Measurements from ENCODE around the gene PMPCB.

DNA sequence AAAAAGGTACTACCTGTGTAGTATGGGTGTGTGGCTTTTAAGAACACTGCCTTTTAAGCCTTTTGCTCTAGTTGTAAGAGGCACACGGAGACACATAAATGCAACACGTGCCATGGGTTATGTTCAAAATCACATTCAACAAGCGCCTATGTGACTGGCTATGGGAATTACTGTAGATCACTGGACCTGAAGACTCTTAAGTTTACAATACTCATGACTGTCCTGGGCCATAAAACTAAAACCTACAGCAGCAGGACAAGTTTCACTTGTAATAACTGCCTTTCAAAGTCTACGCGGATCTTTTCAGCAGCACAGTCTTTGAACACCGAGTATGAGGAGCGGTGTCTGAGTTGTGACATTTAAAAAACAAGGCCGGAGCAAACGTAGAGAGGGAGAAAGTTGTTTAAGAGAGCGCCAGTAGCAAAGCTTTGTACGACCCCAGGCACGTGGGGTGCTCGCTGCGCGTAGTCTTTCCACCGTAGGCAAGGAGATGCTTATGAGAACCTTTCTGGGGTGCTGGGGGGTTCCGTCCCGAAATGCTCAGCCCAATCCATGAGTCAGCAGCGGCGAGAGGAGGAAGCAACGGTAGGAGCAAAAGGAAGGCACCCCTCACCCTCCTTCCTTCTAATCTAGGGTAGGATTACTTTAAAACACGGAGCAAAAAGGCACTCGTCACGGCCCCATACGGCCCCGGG lies 46.7 kb downstream of the PMPCB start:
- TF ChIP-seq, protein P1, sequence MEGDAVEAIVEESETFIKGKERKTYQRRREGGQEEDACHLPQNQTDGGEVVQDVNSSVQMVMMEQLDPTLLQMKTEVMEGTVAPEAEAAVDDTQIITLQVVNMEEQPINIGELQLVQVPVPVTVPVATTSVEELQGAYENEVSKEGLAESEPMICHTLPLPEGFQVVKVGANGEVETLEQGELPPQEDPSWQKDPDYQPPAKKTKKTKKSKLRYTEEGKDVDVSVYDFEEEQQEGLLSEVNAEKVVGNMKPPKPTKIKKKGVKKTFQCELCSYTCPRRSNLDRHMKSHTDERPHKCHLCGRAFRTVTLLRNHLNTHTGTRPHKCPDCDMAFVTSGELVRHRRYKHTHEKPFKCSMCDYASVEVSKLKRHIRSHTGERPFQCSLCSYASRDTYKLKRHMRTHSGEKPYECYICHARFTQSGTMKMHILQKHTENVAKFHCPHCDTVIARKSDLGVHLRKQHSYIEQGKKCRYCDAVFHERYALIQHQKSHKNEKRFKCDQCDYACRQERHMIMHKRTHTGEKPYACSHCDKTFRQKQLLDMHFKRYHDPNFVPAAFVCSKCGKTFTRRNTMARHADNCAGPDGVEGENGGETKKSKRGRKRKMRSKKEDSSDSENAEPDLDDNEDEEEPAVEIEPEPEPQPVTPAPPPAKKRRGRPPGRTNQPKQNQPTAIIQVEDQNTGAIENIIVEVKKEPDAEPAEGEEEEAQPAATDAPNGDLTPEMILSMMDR (conservative IDR thresholded peaks at IDR 0.05; ENCODE audit: low read depth, low read length) = no peak
- TF ChIP-seq EZH2 (IDR thresholded peaks at IDR 0.05; ENCODE audit: borderline replicate concordance, low read depth, low read length, poor library complexity, severe bottlenecking) = no peak

Data from A673 (cell line).